ENCODE measurements around the gene TMX2.

DNA sequence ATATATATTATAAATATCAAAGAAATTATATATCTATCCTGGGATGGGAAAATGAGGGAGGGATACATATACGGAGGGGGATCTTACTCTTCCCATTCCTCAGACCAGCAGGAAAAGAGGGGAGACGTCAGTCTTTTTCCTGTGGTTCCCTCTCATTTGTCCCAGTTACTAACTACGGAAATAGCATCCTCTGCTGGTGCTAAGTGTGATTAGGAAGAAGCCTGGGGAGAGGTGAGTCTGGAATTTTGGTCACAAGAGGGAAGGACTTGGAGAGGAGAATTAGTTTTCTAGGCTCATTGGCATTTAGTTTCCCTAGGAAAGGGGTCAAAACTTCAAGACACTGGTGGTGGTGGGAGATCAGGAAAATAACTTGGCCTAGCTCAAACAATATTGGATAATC lies 12.0 kb upstream of the TMX2 start:
- TF ChIP-seq EZH2 (IDR thresholded peaks at IDR 0.05; ENCODE audit: borderline replicate concordance, low read length), result no peak
- TF ChIP-seq, protein P1, sequence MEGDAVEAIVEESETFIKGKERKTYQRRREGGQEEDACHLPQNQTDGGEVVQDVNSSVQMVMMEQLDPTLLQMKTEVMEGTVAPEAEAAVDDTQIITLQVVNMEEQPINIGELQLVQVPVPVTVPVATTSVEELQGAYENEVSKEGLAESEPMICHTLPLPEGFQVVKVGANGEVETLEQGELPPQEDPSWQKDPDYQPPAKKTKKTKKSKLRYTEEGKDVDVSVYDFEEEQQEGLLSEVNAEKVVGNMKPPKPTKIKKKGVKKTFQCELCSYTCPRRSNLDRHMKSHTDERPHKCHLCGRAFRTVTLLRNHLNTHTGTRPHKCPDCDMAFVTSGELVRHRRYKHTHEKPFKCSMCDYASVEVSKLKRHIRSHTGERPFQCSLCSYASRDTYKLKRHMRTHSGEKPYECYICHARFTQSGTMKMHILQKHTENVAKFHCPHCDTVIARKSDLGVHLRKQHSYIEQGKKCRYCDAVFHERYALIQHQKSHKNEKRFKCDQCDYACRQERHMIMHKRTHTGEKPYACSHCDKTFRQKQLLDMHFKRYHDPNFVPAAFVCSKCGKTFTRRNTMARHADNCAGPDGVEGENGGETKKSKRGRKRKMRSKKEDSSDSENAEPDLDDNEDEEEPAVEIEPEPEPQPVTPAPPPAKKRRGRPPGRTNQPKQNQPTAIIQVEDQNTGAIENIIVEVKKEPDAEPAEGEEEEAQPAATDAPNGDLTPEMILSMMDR (IDR thresholded peaks at IDR 0.05; ENCODE audit: low read length), result no peak

Data from OCI-LY1 (cell line).